ENCODE results near the gene ABHD11. TPM values are rescaled to one million over a fixed set of nuclear protein-coding genes. Genes with fewer than 3 reads are reported as not detected.

The ABHD11 gene
- total and polyA plus RNA-seq, 4 donors, result 5.1 to 7.6 (median 6.6) TPM

GRCh38 chr7:73732397-73732796 is 6.2 kb downstream of the ABHD11 start:
- H3K27me3 ChIP-seq (ENCODE audit: control insufficient read depth in 4 of 4, insufficient read depth in 4 of 4, low read length in 3 of 4), result no peaks in the 10 kb centered on the region
- H3K4me1 ChIP-seq (ENCODE audit: control insufficient read depth in 4 of 4, insufficient read depth in 4 of 4, low read length in 3 of 4), result peaks cover 0 to under 1% (median 0%) of the 10 kb centered on the region in 4 donors
- WGBS, result 64% methylated on average over 2 of the region's 2 CpGs
- H3K9me3 ChIP-seq (ENCODE audit: control insufficient read depth in 4 of 4, low read length in 3 of 4), result no peaks in the 10 kb centered on the region
- DNase-seq (ENCODE audit: low spot score), result no peak
- TF ChIP-seq RXRA (IDR thresholded peaks at IDR 0.05), result no peak
- TF ChIP-seq JUND (IDR thresholded peaks at IDR 0.05), result no peak
- TF ChIP-seq MAX (IDR thresholded peaks at IDR 0.05), result no peak
- no peak for TF ChIP-seq HNF4A (conservative IDR thresholded peaks at IDR 0.05)
- TF ChIP-seq TAF1 (conservative IDR thresholded peaks at IDR 0.05), result no peak
- TF ChIP-seq EGR1 (IDR thresholded peaks at IDR 0.05; ENCODE audit: low read depth in 2 of 2), result no peak
- no peak for TF ChIP-seq NR2F2 (IDR thresholded peaks at IDR 0.05)
- TF ChIP-seq SP1 (IDR thresholded peaks at IDR 0.05), result no peak
- TF ChIP-seq RAD21 (IDR thresholded peaks at IDR 0.05), result no peak
- TF ChIP-seq ATF3 (IDR thresholded peaks at IDR 0.05), result no peak
- no peak for TF ChIP-seq YY1 (IDR thresholded peaks at IDR 0.05)
- TF ChIP-seq REST (IDR thresholded peaks at IDR 0.05), result no peak
- TF ChIP-seq GABPA (IDR thresholded peaks at IDR 0.05 in 1 of 2, conservative IDR thresholded peaks at IDR 0.05 in 1 of 2), result no peak
- no peak for TF ChIP-seq FOXA2 (IDR thresholded peaks at IDR 0.05)
- TF ChIP-seq FOXA1 (IDR thresholded peaks at IDR 0.05), result no peak
- TF ChIP-seq HNF4G (IDR thresholded peaks at IDR 0.05), result no peak
- TF ChIP-seq CTCF (IDR thresholded peaks at IDR 0.05; ENCODE audit: low read depth, low read length, missing input control), result no peak
- TF ChIP-seq, protein P1, sequence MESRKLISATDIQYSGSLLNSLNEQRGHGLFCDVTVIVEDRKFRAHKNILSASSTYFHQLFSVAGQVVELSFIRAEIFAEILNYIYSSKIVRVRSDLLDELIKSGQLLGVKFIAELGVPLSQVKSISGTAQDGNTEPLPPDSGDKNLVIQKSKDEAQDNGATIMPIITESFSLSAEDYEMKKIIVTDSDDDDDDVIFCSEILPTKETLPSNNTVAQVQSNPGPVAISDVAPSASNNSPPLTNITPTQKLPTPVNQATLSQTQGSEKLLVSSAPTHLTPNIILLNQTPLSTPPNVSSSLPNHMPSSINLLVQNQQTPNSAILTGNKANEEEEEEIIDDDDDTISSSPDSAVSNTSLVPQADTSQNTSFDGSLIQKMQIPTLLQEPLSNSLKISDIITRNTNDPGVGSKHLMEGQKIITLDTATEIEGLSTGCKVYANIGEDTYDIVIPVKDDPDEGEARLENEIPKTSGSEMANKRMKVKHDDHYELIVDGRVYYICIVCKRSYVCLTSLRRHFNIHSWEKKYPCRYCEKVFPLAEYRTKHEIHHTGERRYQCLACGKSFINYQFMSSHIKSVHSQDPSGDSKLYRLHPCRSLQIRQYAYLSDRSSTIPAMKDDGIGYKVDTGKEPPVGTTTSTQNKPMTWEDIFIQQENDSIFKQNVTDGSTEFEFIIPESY (IDR thresholded peaks at IDR 0.05), result no peak
- H3K36me3 ChIP-seq (ENCODE audit: control insufficient read depth in 4 of 4, insufficient read depth in 3 of 4, low read depth in 1 of 4, low read length in 3 of 4), result peaks cover 0 to 15% (median under 1%) of the 10 kb centered on the region in 4 donors
- H3K9ac ChIP-seq (ENCODE audit: low read depth in 1 of 2, low read length in 2 of 2), result no peak overlapping the region
- no peak overlapping the region for H3K27ac ChIP-seq (ENCODE audit: low read depth in 1 of 2, low read length in 2 of 2)
- no peak overlapping the region for H3K4me3 ChIP-seq (ENCODE audit: low read depth in 1 of 3, low read length in 3 of 3)

Data from liver (tissue), 9 donors.